TTC549 (cell line): ENCODE results near the gene TH.

ENCODE experiments used
- FAIRE-seq: peaks from 2 replicates; lab custom pipeline; 2012; peaks lifted over from hg19 to GRCh38; lab: Jason Lieb, UNC

TH gene

GRCh38 chr11:2171591-2172003 lies at the start of gene TH:
Gene TH, minus strand, starts transcription at chr11:2171815. Its CDS starts 29 bp downstream, at chr11:2171786.
- FAIRE-seq, result no peak

GRCh38 chr11:2221024-2221423 lies 49.4 kb upstream of the TH start:
- FAIRE-seq, result no peak

- FAIRE-seq, result no peak
Observed at GRCh38 chr11:2220173-2220771, 48.7 kb upstream of the TH start.

GRCh38 chr11:2219318-2220017 lies 47.9 kb upstream of the TH start:
- FAIRE-seq, result no peak

DNA sequence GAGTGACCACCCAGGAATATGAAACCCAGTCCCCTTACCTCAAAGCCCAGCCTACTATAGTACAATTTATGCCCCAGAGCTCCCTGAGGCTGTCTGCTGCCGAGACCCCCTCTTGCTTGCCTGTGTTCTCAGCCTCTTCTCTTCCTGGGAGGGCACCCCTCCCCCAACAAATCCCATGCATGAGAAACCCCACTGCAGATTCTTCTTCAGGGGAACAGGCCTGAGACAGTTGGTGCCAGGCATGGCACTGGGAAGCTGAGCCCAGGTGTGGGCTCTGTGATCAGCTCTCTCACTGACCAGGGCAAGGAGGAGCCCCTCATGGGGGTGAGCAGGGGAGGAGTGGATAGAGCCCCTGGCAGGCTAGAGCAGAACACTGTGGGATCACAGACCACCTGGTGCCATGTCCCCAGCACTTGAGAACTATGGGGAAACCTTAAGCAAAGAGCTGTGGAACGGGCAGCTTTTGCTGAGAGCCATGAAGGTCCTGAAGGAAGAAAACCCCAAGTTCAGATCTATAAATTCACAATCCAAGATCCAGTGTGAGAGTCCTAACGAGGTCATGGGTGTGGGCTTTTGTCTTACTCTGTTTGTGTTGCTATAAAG lies 46.5 kb upstream of the TH start:
- FAIRE-seq, result no peak

DNA sequence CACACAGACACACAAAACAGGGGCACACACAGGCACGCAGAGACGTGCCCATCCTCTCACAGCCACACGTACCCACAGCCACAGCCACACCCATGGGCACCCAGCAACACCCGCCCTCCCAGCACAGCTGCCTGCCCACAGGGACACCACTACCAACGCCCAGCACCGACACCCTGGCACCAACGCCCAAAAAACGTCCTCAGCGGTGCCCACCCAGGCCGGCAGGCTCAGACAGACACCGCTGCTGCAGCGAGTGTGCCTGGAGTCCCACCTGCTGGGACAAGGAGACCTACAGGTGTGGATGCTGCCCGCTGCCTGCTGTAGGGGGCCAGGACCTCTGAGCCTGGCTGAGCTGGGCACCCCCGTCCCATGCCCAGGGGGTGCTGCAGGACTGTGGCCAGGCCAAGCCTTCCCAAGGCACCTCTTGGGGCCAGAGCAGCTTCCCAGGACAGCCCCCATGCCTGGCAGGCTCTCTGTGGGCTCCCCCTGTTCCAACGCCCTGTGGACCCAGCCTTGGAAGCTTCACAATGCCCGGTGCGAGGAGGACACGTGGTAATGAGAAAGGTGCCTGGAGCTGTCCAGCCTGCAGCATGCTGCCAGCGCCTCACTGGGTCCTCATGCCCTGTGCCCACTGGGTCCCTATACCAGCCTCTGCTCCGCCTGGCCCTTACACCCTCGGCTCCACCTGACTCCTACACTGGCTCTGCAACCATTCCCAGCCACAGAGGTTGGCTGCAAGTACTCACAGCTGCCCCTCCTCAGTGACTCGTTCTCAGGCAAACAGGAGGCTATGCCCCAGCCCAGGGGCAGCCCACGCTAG lies 45.8 kb upstream of the TH start:
- FAIRE-seq, result no peak

DNA sequence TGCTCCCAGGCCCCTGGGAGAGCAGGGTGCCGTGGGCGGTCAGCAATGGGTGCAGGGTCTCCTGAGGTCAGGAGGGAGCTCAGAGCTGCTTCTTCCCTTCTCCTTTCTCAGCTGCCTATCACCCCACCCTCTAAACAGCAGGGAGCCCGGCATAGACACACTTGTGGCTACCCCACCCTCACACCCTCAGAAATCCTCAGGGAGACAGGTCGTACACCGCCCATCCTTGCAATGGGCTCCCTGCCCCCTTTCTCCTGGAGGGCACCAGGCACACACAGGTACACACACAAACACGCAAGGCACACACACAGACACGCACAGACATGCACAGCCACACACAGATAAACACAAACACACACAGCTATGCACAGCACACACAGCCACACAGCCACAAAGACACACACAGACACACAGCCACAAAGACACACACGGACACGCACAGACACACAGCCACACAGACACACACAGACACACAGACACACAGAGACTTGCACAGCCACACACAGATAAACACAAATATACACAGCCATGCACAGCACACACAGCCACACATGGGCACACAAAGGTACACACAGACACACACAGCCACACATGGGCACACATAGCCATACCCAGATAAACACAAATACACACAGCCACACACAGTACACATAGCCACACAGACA lies 44.9 kb upstream of the TH start:
- FAIRE-seq, result no peak

DNA sequence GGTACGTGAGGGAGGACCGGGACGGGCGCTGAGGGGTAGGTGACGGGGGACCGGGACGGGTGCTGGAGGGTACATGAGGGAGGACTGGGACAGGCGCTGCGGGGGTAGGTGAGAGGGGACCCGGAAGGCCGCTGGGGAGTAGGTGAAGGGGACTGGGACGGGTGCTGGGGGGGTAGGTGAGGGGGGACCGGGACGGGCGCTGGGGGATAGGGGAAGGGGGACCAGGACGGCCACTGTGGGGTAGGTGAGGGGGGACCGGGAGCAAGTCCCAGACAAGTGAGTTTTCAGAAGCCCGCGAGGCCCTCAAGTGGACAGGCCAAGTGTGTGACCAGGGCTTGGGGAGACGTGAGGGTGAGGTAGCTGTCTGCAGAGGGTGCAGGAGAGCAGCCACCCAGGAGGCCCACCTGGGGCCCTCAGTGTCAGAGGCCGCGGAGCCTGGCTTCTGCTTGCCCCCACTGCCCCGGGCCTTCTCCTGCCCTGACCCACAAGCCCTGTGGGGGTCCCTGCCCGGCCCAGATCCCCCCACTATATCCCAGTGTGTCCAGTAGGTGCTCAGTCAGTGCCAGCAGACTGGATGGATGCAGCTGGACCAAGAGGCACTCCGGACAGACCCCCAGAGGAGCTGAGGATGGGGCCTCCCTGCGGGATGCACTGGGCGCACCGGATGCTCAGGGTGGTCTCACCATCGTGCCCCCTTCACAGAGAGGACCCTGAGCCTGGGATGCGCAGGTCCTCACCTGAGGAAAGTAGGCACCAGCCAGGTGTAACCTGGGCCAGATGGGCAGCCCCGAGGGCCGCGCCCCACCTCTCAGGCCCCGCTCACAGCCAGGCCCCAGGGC lies 44.2 kb upstream of the TH start:
- no peak for FAIRE-seq

DNA sequence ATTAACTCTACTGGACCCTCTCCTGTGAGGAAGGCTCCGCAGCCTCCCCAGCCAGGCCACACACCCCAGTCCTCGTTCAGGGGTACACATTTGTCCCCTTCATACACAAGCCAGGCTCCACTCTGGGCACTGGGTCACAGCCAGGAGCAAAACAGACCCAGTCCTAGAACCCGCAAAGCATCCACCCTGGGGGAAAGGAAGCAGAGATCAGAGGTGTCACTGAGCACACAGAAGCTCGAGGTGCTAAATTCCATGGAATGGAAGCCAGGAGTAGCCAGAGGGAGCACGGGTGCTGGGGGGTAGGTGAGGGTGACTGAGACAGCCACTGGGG lies 43.6 kb upstream of the TH start:
- FAIRE-seq, result no peak

GRCh38 chr11:2214527-2215229 lies 43.1 kb upstream of the TH start:
- no peak for FAIRE-seq

- FAIRE-seq, result no peak
Observed at GRCh38 chr11:2213890-2214526, 42.4 kb upstream of the TH start.

DNA sequence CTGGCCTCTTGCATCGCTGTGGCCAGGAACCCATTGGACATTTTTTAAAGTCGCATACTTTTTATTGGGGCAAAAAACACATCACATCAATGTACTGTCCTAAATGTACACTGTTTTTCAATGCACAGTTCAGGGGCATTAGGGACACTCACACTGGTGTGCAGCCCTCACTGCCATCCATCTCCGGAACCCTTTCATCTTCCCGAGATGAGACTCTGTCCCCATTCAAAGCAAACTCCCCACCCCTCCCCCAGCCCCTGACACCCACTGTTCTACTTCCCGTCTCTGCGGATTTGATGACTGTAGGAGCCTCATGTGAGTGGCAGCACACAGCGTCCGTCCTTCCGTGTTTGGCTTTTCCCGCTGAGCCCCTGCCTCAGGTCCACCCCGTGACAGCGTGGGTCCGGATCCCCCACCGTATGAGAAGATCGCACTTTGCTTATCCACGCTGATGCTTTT lies 41.8 kb upstream of the TH start:
- no peak for FAIRE-seq

DNA sequence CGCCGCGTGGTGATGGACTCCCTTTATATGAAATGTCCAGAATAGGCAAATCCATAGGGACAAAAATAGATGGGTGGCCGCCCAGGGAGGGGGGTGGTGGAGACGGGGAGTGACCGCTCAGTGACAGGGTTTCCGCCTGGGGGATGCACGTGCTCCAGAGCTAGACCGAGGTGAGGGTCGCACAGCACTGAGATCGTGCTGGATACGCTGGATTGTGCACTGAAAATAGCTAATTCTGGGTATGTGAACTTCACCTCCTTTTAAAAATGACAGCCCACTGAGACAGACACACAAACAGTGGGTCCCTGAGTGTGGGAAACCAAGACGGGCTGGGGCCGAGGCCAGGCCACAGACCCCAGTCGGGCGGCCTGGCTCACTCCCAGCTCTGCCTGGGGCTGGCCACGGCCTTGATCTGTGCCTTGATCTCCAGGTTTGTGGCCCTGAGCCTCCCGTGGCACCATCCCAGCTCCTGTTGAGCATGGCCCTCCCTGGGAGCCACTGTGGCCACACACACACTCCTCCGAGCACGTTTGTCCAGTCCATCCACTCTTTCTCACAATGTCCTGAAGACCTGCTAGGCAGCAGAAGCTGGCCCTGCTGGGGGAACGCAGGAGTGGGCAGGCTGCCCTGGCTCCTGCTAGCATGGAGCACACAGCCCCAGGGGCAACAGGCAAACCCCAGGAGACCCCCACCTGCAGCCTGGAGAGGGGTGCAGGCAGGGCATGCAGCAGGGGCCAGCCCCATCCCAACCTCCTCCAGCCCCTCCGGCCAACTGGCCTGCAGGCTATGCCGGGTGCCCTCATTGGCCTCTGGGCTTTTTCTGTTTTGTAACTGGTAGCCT lies 41.0 kb upstream of the TH start:
- no peak for FAIRE-seq

DNA sequence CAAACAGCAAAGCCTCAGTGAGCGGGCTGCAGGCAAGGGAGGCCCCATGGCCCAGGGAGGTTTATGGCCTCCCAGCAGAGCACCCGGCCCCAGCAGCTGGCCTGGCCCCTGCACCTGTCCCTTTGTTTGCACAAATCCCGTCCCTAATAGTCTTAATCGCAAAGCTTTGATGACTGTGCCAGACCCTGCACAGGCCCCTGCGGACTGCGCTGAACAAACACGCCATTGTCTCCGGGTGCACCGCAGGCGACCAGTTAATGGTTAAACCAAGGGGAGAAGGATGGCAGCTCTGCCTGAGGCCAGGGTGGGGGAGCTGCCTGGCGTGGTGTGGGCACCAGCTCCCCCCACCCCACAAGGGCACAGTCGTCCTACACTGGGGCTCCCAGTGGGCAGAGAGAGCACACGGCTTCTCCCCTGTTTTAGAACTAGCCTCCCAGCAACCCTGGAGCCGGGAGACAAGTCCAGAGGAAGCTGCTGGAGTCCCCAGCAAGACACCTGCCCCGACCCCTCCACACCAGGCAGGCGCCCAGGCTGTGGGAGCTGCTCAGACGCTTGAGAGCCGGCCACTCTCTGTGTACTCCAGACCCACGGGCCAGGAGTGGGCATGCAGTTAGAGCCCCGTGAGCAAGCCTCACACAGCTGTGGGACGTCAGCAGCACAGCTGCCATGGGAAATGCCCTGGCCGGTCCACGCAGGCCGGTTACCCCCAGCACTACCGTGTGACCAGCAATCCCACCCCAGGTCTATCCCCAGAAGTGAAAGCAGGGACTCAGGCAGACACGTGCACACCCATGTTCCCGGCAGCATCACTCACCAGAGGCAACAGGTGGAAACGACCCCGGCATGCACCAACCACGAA lies 39.7 kb upstream of the TH start:
- no peak for FAIRE-seq

DNA sequence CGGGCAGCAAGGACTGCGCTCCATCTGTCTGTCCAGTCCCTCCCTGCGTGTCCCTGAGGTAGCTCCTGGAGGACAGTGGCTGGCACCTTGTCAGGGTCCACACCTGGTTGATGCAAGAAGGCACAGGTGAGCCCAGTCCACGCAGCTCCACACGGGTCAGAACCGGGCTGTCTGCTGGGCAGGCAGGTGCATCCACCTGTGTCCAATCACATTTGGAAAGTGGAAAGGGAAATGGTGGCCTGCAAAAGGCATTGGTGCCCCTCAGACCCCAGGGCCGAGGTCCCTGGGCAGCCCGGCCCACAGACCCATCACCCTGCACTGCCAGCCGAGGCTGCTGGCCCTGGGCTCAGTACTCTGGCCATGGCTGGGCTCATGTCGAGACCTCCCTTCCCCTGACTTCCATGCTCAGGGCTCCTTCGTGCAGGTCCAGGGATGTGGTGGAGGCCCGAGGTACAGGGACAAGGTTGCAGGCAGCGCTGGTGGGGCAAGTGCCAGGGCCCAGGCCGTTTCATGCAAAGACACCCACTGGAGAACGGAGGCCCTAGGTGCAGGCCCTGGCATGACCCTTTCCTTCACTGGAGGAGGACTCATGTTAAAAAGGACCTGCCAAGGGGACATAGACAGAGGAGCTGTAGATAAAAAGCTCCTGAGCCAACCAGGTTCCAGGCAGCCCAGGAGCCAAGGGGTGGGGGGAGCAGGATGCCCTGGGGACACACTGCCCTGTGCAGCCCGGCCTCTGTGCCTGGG lies 38.9 kb upstream of the TH start:
- FAIRE-seq, result no peak

- no peak for FAIRE-seq
Observed at GRCh38 chr11:2209900-2210321, 38.3 kb upstream of the TH start.

GRCh38 chr11:2209370-2209801 lies 37.8 kb upstream of the TH start:
- no peak for FAIRE-seq
